Thoracic aorta (tissue), 2 donors: Measurements from ENCODE around the gene NMRK1. TPM values are rescaled to one million over a fixed set of nuclear protein-coding genes. Genes with fewer than 3 reads are reported as not detected.

Source experiments
- ATAC-seq: fragments of 150-250 bp; one replicate; pipeline ENCODE4 v1.8.0; 2017; ENCODE audit warnings: low read depth; ENCODE audit not compliant: insufficient number of reproducible peaks, low FRiP score
- DNase-seq: peaks from one replicate; pipeline ENCODE4 v3.0.0-alpha.2; 2020; ENCODE audit warnings: low spot score
- H3K27ac ChIP-seq, 2 donors: fragments of 200-600 bp; sonication (generic); 1 replicate in 1 of 2; 2 replicates in 1 of 2; pipeline ENCODE4 v1.5.1; 2016; ENCODE audit warnings: mild to moderate bottlenecking in 2 of 2, moderate library complexity in 2 of 2
- H3K27me3 ChIP-seq: fragments of 200-600 bp; sonication (generic); replicated peaks from 2 replicates; pipeline ENCODE4 v1.6.0; 2016; ENCODE audit warnings: mild to moderate bottlenecking; ENCODE audit not compliant: insufficient read depth
- H3K36me3 ChIP-seq: fragments of 200-600 bp; sonication (generic); one replicate; pipeline ENCODE4 v1.5.1; 2016
- H3K4me1 ChIP-seq, 2 donors: fragments of 200-600 bp; sonication (generic); 1 replicate in 1 of 2; 2 replicates in 1 of 2; pipeline versions ENCODE4 v1.5.1 to v1.6.0; 2016; ENCODE audit warnings: low read depth in 2 of 2, mild to moderate bottlenecking in 1 of 2; ENCODE audit not compliant: control insufficient read depth in 1 of 2
- H3K4me3 ChIP-seq: fragments of 200-600 bp; sonication (generic); 2 replicates; pipeline ENCODE4 v1.5.1; 2016; ENCODE audit warnings: mild to moderate bottlenecking
- H3K9me3 ChIP-seq: fragments of 200-600 bp; sonication (generic); 2 replicates; pipeline ENCODE4 v1.5.1; 2016
- total RNA-seq, 2 donors: library from RNA; depleted of rRNA; stranded (reverse); fragments of >200 nt; gene quantifications; one replicate each; pipeline versions ENCODE4 v1.1.0 to v1.2.3, GENCODE V29; 2016
- TF ChIP-seq, protein P1 (sequence below): fragments of 200-600 bp; sonication (generic); IDR thresholded peaks from one replicate; pipeline ENCODE4 v1.5.1; 2019; ENCODE audit warnings: antibody characterized with exemption

NMRK1 gene
- total RNA-seq, 2 donors from 2014 or later: 20.2 to 30.6 TPM

DNA sequence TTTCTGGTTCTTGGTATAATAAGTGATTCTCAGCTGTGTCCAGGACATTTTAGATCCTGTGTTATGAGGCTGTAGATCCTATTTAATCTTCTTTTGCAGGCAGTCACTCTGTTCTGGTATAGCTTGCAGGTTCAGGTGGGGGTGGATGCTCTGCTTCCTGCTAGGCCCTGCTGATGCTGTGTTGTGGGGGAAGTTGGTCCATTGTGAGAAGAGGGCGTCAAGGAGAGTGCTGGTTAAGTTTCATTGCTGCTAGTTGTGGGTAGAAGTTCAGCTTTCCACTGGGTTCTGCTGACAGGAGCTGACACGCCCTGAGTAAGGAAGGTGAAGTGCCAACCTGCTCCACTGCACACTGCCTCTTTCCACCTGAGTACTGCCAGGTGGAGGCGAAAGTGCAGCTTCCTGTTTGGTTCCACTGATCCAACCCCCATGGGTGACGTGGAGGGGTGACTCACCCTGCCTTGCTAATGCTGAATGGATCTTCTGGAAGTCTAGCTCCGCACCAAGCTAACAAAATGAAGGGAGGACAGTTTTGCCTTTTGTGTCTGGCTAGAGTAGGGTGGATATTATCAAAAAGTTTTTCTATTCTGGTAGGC is 16.3 kb downstream of the NMRK1 start:
- no peak for ATAC-seq

DNA sequence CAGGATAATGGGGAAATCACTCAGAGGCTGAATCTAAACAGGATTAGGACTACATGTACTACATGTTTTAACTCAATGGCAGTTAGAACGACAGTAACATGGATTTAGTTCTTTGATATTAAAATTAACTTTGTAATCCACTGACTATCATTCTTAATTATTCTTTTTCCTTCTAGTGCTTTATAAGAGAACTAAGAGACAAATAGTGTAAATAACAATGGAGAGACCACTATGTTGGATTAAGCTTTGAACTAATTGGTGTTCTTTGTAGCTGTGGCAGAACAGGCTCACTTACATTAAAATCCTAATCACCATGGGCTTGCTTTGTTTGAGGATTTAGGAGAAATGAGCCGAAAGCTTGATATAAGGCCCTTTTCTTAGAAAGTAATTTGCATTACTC is 18.8 kb downstream of the NMRK1 start:
- H3K27me3 ChIP-seq: no peaks in the 10 kb centered on the region
- H3K4me1 ChIP-seq: peaks cover 7 to 8% of the 10 kb centered on the region in 2 donors
- TF ChIP-seq, protein P1, sequence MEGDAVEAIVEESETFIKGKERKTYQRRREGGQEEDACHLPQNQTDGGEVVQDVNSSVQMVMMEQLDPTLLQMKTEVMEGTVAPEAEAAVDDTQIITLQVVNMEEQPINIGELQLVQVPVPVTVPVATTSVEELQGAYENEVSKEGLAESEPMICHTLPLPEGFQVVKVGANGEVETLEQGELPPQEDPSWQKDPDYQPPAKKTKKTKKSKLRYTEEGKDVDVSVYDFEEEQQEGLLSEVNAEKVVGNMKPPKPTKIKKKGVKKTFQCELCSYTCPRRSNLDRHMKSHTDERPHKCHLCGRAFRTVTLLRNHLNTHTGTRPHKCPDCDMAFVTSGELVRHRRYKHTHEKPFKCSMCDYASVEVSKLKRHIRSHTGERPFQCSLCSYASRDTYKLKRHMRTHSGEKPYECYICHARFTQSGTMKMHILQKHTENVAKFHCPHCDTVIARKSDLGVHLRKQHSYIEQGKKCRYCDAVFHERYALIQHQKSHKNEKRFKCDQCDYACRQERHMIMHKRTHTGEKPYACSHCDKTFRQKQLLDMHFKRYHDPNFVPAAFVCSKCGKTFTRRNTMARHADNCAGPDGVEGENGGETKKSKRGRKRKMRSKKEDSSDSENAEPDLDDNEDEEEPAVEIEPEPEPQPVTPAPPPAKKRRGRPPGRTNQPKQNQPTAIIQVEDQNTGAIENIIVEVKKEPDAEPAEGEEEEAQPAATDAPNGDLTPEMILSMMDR: no peak
- DNase-seq (no peak), ATAC-seq (no peak)
- H3K4me3 ChIP-seq: no peak overlapping the region
- H3K36me3 ChIP-seq: peaks cover 3% of the 10 kb centered on the region
- H3K27ac ChIP-seq: no peak overlapping the region
- H3K9me3 ChIP-seq: no peaks in the 10 kb centered on the region

More for the DNA sequence above, 16.3 kb downstream of the NMRK1 start:
- Histone ChIP-seq H3K36me3 (peaks cover 3% of the 10 kb centered on the region), H3K9me3 (no peaks in the 10 kb centered on the region), H3K27ac (no peak overlapping the region), H3K4me1 (no peaks in the 10 kb centered on the region), H3K4me3 (no peak overlapping the region), H3K27me3 (no peaks in the 10 kb centered on the region)
- no peak for DNase-seq
- TF ChIP-seq, protein P1: no peak

DNA sequence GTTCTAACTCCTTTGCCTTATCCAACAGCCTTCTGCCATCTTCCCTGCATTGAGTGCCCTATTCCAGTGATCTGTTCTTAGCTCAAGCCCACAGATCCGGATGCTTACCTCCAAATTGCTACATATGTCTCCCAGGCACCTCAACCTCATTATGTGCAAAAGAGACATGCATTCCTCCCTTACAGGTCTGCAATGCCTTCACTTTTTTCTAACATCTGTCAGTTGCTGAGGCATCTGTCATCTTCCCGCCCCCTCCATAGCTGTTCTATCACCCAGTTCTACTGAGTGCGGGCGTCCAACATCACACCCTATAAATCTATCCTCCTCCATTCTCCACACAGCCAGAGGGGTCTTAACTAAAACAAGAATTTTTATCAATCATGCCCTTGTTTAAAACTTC is 20.1 kb downstream of the NMRK1 start:
- Histone ChIP-seq H3K27me3 (no peaks in the 10 kb centered on the region), H3K36me3 (peaks cover 3% of the 10 kb centered on the region), H3K9me3 (no peaks in the 10 kb centered on the region), H3K4me1 (peaks cover 7 to 8% of the 10 kb centered on the region in 2 donors), H3K4me3 (no peak overlapping the region), H3K27ac (no peak overlapping the region)
- DNase-seq (no peak), ATAC-seq (no peak)
- TF ChIP-seq, protein P1: no peak

DNA sequence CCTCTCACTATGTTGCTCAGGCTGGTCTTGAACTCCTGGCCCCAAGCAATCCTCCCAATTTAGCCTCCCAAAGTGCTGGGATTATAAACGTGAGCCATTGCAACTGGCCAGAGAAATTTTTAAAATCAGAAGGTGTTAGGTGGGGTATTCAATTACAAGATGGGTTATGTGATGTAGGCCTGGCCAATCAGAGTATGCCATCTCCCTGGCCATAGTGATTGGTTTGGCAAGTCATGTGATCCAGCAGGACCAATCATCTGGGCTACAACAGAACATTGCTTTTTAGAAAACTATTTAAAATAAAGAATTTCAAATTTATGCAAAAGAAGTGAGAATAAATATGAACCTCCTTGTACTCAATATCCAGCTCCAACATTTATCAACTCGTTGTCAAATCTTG is 22.4 kb downstream of the NMRK1 start:
- H3K36me3 ChIP-seq: peaks cover 4% of the 10 kb centered on the region
- no peak overlapping the region for H3K27ac ChIP-seq
- no peak overlapping the region for H3K4me3 ChIP-seq
- H3K4me1 ChIP-seq: peaks cover 7 to 8% of the 10 kb centered on the region in 2 donors
- no peaks in the 10 kb centered on the region for H3K27me3 ChIP-seq
- DNase-seq (no peak), ATAC-seq (no peak)
- no peaks in the 10 kb centered on the region for H3K9me3 ChIP-seq
- TF ChIP-seq, protein P1: no peak

DNA sequence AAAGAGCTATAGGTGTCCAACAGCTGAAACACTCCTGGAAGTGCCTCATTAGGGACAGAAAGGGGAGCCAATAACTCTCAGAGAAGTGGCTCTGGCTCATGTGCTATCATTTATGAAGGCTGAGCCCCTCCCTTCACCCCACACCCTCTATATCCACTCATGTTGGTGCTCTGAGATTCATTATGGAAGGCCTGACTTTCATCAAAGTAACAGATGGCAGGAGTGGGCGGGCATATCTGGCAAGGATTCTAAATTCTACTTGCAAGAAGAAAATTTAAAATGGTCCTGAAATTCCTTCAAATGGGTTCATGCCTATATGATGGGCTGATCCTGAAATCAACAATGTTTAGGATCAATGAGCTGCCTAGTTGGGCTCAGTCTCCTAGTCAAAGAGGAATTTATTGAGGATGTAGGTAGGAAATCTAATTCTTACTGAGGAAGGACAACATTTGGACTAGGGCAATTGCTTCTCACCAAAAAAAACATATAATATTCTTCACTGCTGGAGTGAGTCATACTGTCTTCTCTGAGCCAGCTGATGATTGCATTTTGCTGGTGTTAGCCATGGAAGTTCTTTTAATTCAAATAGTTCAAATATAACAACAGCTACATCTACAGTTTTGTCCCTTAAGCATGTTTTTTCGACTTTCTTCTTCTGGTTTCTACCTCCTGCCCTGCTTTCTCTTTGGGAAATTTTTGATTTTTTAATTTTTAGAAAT is 23.5 kb downstream of the NMRK1 start:
- peak overlapping the region in 1 of 2 donors; percentile 2 for H3K27ac ChIP-seq
- no peak for DNase-seq
- TF ChIP-seq, protein P1: no peak
- H3K4me1 ChIP-seq: peaks cover 7 to 8% of the 10 kb centered on the region in 2 donors
- H3K27me3 ChIP-seq: no peaks in the 10 kb centered on the region
- H3K9me3 ChIP-seq: no peaks in the 10 kb centered on the region
- no peak for ATAC-seq
- no peak overlapping the region for H3K4me3 ChIP-seq
- peaks cover 4% of the 10 kb centered on the region for H3K36me3 ChIP-seq
